ENCODE results near the gene PLXNA4.

- TF ChIP-seq CTCF (IDR thresholded peaks at IDR 0.05; ENCODE audit: low read depth, low read length, poor library complexity, severe bottlenecking) (no peak), EZH2phosphoT487 (IDR thresholded peaks at IDR 0.05; ENCODE audit: borderline replicate concordance, low read length) (no peak)
Measured at GRCh38 chr7:132532281-132532680, 44.0 kb downstream of the PLXNA4 start.

Measured in DOHH2 (cell line).